Right lobe of liver (tissue), 4 donors: ENCODE measurements around the gene CPED1.

Source experiments
- POLR2A ChIP-seq: fragments of 450-650 bp; IDR thresholded peaks from one replicate; pipeline ENCODE4 v1.6.1; 2017; ENCODE audit warnings: antibody characterized with exemption, mild to moderate bottlenecking
- TF ChIP-seq, protein P1 (sequence below), 4 donors: fragments of 200-600 bp in 3 of 4; fragments of 450-650 bp in 1 of 4; IDR thresholded peaks; one replicate each; pipeline versions ENCODE4 v1.5.1 to v1.8.0; 2016 to 2022; ENCODE audit warnings: antibody characterized with exemption in 4 of 4, mild to moderate bottlenecking in 2 of 4
- donor health status: DM: no; HTN: no; CAD: no.
- donor health status: DM: no; HTN: no; CAD: no.
- donor health status: DM: no; HTN: yes; CAD: no.

DNA sequence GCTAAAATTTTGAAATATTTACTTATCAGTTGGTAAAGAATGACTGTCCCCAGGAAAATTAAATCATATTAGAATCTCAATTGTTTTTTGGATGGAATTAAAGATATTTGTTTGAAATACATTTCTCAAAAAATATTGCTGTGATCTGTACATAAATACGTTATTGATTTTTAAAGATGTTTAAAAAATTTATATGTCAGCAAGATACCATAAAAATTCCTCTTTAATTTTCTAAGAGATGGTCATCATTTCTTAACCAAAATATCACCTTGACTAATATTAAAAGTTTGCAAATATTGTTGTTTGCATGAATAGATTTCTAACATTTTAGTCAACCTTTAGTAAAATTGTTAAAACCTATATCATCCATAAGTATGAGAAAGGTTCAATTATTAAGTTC, 192.8 kb downstream of the CPED1 start:
- TF ChIP-seq POLR2A: no peak
- TF ChIP-seq, protein P1, sequence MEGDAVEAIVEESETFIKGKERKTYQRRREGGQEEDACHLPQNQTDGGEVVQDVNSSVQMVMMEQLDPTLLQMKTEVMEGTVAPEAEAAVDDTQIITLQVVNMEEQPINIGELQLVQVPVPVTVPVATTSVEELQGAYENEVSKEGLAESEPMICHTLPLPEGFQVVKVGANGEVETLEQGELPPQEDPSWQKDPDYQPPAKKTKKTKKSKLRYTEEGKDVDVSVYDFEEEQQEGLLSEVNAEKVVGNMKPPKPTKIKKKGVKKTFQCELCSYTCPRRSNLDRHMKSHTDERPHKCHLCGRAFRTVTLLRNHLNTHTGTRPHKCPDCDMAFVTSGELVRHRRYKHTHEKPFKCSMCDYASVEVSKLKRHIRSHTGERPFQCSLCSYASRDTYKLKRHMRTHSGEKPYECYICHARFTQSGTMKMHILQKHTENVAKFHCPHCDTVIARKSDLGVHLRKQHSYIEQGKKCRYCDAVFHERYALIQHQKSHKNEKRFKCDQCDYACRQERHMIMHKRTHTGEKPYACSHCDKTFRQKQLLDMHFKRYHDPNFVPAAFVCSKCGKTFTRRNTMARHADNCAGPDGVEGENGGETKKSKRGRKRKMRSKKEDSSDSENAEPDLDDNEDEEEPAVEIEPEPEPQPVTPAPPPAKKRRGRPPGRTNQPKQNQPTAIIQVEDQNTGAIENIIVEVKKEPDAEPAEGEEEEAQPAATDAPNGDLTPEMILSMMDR (IDR thresholded peaks at IDR 0.05): no peak
